NB4 (cell line): ENCODE results near the gene SOX2.

Source experiments
- DNase-seq: peaks from one replicate; pipeline ENCODE4 v3.0.0; 2010; ENCODE audit warnings: low read depth
- H3K4me3 ChIP-seq: one replicate; pipeline ENCODE4 v1.5.1; 2011; ENCODE audit warnings: mild to moderate bottlenecking, low read depth, low read length, moderate library complexity
- MYC ChIP-seq: IDR thresholded peaks from 2 replicates; pipeline ENCODE4 v1.6.1; 2011; ENCODE audit warnings: low read depth, low read length
- POLR2A ChIP-seq: IDR thresholded peaks from 2 replicates; pipeline ENCODE4 v1.6.1; 2011; ENCODE audit warnings: mild to moderate bottlenecking; ENCODE audit not compliant: insufficient read length; ENCODE audit errors: extremely low read depth
- TF ChIP-seq, protein P1 (sequence below): IDR thresholded peaks from one replicate; pipeline ENCODE4 v1.5.1; 2012; ENCODE audit warnings: low read depth, low read length
- TF ChIP-seq, protein P2 (sequence below): IDR thresholded peaks from 2 replicates; pipeline ENCODE4 v1.6.1; 2011; ENCODE audit warnings: low read depth, low read length

SOX2 gene

DNA sequence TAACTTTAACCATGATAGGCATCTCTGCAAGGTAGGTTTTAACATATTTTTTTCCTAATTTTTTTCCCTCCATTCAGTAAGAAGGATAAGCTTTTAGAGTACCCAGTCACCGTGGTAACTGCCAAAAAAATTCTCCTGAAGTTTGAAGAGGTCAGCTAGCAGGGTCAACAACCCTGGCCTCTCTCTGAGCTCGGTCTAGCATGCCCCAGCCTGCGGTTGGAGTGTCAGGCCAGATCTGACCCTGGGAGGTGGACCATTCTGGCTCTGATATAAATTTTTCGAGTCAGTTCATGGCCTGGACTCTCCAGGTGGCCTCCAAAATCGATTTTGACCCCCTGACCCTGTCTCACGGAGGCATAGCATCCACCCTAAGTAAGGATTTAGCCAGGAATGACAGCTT is 29.7 kb downstream of the SOX2 start:
- no peak for TF ChIP-seq MYC
- TF ChIP-seq, protein P1, sequence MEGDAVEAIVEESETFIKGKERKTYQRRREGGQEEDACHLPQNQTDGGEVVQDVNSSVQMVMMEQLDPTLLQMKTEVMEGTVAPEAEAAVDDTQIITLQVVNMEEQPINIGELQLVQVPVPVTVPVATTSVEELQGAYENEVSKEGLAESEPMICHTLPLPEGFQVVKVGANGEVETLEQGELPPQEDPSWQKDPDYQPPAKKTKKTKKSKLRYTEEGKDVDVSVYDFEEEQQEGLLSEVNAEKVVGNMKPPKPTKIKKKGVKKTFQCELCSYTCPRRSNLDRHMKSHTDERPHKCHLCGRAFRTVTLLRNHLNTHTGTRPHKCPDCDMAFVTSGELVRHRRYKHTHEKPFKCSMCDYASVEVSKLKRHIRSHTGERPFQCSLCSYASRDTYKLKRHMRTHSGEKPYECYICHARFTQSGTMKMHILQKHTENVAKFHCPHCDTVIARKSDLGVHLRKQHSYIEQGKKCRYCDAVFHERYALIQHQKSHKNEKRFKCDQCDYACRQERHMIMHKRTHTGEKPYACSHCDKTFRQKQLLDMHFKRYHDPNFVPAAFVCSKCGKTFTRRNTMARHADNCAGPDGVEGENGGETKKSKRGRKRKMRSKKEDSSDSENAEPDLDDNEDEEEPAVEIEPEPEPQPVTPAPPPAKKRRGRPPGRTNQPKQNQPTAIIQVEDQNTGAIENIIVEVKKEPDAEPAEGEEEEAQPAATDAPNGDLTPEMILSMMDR: no peak
- no peak for TF ChIP-seq POLR2A
- TF ChIP-seq, protein P2, sequence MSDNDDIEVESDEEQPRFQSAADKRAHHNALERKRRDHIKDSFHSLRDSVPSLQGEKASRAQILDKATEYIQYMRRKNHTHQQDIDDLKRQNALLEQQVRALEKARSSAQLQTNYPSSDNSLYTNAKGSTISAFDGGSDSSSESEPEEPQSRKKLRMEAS: no peak
- no peak overlapping the region for H3K4me3 ChIP-seq
- no peak for DNase-seq

DNA sequence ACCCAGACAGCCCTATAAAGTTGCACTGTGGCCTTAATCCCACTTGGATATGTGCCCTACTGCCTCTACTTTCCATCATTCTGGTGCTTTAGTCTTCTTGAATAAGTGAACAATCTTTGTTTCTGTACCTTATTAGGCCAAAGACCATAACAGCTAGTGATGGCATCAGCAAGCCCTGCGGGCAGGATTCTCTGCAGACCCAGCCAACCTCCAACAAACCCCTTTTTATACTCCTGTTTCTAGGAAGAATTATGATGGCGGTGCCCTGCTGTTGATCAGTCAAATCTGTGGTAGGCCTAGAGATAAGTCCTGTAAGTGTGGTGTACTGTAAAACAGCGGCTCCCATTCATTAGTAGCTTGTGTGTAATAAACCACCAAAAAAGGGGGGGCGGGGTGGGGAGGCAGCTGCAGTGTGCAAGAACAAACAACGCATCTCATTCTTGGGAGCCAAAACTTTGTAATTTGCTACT is 40.5 kb downstream of the SOX2 start:
- no peak for DNase-seq

DNA sequence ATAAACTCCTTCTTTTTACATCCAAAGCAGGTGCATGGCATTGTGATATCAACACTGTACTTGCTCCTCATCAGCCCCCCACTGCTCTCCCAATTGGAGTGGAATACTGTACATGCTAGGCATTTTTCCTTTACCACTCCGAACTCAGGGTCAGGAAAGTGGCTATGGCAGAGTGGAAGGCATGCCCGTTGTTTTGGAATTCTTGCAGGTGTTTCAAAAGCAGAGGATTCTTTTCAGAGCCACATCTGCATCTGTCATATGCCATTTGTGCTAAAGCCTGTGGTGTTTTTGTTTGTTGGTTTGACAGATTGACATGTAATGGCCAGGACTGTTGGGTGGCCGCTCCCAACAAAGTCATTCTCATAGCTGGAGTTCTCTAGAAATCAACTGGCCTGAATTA is 41.7 kb downstream of the SOX2 start:
- H3K4me3 ChIP-seq: no peak overlapping the region
- no peak for DNase-seq
- TF ChIP-seq, protein P1: no peak
- TF ChIP-seq POLR2A (no peak), MYC (no peak)
- TF ChIP-seq, protein P2: no peak

More for the DNA sequence above, 40.5 kb downstream of the SOX2 start:
- TF ChIP-seq, protein P2: no peak
- TF ChIP-seq POLR2A: no peak
- TF ChIP-seq, protein P1: no peak
- no peak for TF ChIP-seq MYC
- no peak overlapping the region for H3K4me3 ChIP-seq

GRCh38 chr3:181755959-181756358 is 44.2 kb downstream of the SOX2 start:
- no peak for TF ChIP-seq MYC
- no peak for TF ChIP-seq POLR2A
- TF ChIP-seq, protein P1: no peak
- TF ChIP-seq, protein P2: no peak
- no peak overlapping the region for H3K4me3 ChIP-seq
- no peak for DNase-seq

DNA sequence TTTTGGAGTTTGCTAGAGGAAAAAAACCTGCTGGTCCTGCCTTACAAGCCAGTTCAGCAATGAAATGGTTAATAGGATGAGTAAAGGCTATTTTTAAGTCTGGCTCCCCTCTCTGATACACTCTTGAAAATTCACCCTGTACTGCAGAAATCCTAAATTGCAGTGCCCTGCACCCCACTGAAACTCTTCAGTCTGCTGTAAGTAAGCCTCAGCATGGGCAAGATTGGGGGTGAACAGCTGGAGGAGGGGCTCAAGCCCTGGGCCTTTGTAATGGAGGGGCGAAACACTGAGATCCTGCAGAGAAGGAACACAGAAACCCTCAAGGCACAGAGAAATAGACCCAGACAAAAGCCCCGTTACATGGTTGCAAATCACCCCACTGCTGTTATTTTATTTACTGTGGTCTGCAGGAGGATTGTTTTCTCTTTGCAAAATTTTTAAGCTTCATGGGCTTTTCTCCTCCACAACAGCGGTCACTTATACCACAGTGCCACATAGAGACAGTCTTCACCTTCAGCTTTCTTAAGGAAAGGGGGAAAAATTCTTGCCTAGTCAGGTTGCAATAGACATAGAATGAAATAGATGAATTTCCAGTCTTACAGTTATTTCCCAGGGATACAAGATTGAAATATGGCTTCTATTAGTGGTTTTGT is 45.0 kb downstream of the SOX2 start:
- no peak overlapping the region for H3K4me3 ChIP-seq
- DNase-seq: no peak
- TF ChIP-seq, protein P2: no peak
- TF ChIP-seq MYC (no peak), POLR2A (no peak)
- TF ChIP-seq, protein P1: no peak
